RWPE1 (cell line): ENCODE measurements around the gene RASL10A.

Experiments used
- CTCF ChIA-PET: fragments of 350-600 bp; sonication (Branson Sonifier 250); formaldehyde crosslinking; extraction: SDS; loops from one replicate; lab custom pipeline; 2021; lab: Yijun Ruan, JAX
- POLR2A ChIA-PET: fragments of 400-600 bp; formaldehyde crosslinking; extraction: SDS; loops from one replicate; lab custom pipeline; 2020; ENCODE audit warnings: antibody characterized with exemption; ENCODE audit not compliant: low non-redundant PET; lab: Yijun Ruan, JAX
- DNase-seq: peaks from one replicate; pipeline ENCODE4 v3.0.0; 2012; ENCODE audit warnings: low spot score
- H3K27ac ChIP-seq: fragments of 450-650 bp; 2 replicates; pipeline ENCODE4 v1.5.1; 2017
- TF ChIP-seq, protein P1 (sequence below): fragments of 450-650 bp; conservative IDR thresholded peaks from 2 replicates; pipeline ENCODE4 v1.5.1; 2017; ENCODE audit warnings: low read depth, mild to moderate bottlenecking

The RASL10A gene

DNA sequence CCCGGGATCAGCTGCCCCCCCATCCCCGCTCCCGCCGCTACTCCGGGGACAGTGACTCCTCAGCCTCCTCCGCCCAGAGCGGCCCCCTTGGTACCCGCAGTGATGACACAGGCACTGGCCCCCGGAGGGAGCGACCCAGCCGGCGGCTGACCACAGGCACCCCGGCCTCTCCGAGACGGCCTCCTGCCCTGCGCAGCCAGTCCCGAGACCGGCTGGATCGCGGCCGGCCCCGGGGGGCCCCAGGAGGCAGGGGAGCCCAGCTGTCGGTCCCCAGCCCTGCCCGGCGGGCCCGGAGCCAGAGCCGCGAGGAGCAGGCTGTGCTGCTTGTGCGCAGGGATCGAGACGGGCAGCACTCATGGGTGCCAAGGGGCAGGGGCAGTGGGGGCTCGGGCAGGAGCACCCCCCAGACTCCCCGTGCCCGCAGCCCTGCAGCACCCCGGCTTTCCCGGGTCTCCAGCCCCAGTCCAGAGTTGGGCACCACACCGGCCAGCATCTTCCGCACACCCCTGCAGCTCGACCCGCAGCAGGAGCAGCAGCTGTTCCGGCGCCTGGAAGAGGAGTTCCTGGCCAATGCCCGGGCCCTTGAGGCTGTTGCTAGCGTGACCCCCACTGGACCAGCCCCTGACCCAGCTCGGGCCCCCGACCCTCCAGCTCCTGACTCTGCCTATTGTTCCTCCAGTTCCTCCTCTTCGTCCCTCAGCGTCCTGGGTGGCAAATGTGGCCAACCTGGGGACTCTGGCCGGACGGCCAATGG, 3.9 kb downstream of the RASL10A start:
- no peak for DNase-seq
- CTCF ChIA-PET: interaction anchor here (0.6 kb wide), 1 partner anchor 10 kb away, joined by 3 read pairs; no protein-coding TSS in a partner anchor
- TF ChIP-seq, protein P1, sequence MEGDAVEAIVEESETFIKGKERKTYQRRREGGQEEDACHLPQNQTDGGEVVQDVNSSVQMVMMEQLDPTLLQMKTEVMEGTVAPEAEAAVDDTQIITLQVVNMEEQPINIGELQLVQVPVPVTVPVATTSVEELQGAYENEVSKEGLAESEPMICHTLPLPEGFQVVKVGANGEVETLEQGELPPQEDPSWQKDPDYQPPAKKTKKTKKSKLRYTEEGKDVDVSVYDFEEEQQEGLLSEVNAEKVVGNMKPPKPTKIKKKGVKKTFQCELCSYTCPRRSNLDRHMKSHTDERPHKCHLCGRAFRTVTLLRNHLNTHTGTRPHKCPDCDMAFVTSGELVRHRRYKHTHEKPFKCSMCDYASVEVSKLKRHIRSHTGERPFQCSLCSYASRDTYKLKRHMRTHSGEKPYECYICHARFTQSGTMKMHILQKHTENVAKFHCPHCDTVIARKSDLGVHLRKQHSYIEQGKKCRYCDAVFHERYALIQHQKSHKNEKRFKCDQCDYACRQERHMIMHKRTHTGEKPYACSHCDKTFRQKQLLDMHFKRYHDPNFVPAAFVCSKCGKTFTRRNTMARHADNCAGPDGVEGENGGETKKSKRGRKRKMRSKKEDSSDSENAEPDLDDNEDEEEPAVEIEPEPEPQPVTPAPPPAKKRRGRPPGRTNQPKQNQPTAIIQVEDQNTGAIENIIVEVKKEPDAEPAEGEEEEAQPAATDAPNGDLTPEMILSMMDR: no peak
- POLR2A ChIA-PET: no interaction called here
- H3K27ac ChIP-seq: peak overlapping the region; percentile 94

DNA sequence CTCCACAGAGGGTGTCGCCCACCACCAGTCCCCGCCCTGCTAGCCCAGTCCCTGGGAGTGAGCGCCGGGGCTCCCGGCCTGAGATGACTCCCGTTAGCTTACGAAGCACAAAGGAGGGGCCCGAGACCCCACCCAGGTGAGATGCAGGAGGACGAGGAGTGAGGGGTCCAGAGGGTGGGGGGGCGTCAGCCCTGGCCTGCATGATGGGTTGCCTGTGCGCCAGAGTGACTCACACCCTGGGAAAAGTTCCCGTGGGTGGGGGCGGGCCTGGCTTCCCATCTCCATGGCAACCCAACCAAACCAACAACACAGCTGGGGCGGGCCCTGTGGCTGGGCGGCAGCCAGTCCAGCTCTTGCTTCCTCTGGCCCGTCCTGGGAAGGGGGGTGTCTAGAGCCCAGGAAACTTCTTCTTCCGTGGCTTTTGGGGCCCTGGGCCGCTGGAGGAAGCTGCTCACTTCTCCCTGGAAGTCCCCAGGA, 4.6 kb downstream of the RASL10A start:
- H3K27ac ChIP-seq: peak overlapping the region; percentile 94
- peak; percentile 94 for DNase-seq
- ChIA-PET POLR2A (no interaction called here), CTCF (interaction anchor here (0.6 kb wide), 1 partner anchor 10 kb away, joined by 3 read pairs; no protein-coding TSS in a partner anchor)
- TF ChIP-seq, protein P1: no peak

DNA sequence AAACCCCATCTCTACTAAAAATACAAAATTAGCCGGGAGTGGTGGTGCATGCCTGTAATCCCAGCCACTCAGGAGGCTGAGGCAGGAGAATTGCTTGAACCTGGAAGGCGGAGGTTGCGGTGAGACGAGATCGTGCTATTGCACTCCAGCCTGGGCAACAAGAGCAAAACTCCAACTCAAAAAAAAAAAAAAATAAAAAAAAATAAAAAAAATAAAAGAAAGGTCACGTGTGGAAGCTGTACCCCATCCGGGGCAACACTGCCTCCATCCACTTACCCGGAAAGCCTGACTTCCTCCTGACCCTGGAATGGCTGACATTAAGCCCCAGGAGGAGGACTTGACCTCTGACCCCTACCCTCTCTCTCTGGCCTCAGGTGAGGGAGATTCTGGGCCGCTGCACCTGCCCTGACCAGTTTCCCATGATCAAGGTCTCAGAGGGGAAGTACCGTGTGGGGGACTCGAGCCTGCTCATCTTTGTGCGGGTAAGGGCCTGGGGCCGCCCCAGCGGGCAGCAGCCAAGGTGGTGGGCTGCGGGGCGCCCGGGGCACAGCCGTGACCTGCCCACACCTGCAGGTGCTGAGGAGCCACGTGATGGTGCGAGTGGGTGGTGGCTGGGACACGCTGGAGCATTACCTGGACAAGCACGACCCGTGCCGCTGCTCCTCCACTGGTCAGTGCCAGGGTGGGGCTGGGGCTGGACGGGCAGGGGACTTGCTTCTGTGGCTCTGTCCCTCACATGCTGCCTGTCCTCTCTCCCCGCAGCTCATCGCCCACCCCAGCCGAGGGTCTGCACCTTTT, 5.2 kb downstream of the RASL10A start:
- ChIA-PET CTCF (no interaction called here), POLR2A (no interaction called here)
- H3K27ac ChIP-seq: peak overlapping the region; percentile 94
- DNase-seq: no peak
- TF ChIP-seq, protein P1: no peak

DNA sequence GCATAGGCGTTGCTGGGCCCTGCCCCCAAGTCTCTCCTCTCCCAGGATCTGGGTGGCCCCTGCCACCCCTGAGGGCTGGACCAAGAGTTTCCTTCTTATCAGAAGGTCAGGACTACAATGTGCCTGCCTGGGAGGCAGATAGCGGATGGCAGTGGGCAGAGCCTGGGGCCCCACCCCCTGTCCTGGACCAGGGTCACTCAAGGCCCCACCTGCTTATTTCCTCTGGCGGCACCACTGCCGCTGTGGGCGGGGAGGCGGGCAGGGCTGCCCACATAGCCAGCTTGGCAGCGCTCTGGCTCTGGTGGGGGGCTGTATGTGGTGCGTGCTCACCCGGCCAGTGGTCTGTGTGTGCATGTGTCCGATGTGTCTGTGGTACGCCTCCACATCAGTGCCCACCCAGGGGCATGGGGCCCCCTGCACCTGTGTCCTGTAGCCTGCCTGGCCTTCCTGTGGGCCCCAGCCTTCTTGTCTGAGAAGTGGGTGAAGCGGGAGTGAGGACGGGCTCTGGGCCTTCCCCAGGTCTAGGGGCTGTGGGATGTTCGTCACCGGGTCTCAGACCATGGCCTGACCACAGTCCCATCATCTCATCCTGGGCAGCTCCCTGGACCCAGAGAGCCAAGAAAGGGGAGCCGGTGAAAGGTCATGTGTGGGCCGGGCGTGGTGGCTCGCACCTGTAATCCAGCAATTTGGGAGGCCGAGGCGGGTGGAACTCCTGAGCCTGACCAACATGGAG, 6.0 kb downstream of the RASL10A start:
- no peak for DNase-seq
- POLR2A ChIA-PET: no interaction called here
- CTCF ChIA-PET: no interaction called here
- H3K27ac ChIP-seq: peak overlapping the region; percentile 94
- TF ChIP-seq, protein P1: no peak

DNA sequence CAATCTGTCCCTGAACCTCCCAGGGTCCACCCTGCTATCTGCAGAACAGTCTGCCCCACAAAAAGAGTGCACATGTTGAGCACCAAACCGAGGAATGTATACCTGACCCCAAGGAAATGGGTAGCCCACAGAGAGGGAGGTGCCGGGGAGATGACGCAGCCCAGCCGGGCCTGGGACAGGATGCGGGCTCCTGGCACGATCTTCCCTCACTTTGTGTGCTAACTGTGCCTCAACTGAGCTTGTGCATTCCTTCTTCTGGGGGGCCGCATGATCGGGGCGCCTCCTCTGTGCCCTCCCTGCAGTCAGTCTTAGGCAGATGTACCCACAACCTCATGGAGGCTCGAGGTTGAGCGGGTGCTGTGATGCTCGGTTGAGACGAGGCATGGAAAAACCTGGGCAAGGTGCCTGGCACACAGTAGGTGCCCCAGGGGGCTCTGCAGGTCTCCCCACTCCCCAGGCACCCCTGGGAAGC, 6.7 kb downstream of the RASL10A start:
- ChIA-PET CTCF (no interaction called here), POLR2A (no interaction called here)
- TF ChIP-seq, protein P1: no peak
- peak; percentile 58 for DNase-seq
- H3K27ac ChIP-seq: peak overlapping the region; percentile 94
